ENCODE data around the gene IKBKG. TPM values are rescaled to one million over a fixed set of nuclear protein-coding genes. Genes with fewer than 3 reads are reported as not detected.
"Not testable (repeated sequence)": the region's sequence is repeated elsewhere in the genome, so short reads cannot be mapped to it uniquely, and the experiment has no call there.

Gene IKBKG
- total RNA-seq = 14.0 TPM

DNA sequence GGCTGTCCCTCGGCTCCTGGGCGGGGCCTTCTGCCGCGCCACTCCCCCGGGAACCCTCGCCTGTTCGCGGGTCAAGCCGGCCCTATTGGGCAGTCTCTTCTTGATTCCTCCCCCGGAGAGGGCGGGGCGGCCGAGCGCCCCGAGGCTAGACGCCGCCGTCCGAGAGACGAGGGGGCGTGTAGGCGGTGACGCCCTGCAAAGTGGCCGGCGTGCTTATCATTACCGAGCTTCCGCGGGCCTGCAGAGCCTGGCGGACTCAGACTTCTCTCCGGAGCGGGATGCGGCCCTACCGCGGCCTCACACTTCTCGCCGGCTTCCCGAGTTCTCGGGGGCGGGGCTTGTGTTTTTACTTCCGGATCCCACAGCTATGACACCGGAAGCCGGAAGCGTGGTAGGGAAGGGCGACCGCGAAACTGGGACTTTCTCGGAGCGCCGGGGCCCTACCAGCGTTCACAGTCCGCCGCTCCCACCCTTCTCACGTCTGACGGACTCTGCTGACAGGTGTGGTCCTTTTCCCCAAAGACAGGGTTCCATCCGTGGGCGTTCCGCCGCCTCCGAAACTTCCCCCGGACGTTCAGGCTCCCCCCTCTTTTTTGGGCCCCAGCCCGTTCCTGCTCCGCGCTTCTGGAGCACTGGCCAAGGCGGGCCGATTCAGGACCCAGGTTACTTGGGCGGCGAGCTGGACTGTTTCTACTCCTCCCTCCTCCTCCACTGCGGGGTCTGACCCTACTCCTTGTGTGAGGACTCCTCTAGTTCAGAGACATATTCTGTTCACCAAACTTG is at the start of gene IKBKG:
Gene IKBKG, plus strand, starts transcription at position 376 of the 783 bp plus-strand sequence. CDS start 4,383 bp downstream, outside the sequence.
- DNase-seq = peak; percentile 95

GRCh38 chrX:154501423-154501822 is 46.0 kb upstream of the IKBKG start:
- not testable (repeated sequence) for DNase-seq

- no peak for DNase-seq
Observed at GRCh38 chrX:154502098-154502497, 45.3 kb upstream of the IKBKG start.

- DNase-seq = no peak
Observed at GRCh38 chrX:154502989-154503388, 44.4 kb upstream of the IKBKG start.

GRCh38 chrX:154505734-154506133 is 41.7 kb upstream of the IKBKG start:
- DNase-seq = no peak

GRCh38 chrX:154506483-154507332 is 40.7 kb upstream of the IKBKG start:
- DNase-seq = no peak

DNA sequence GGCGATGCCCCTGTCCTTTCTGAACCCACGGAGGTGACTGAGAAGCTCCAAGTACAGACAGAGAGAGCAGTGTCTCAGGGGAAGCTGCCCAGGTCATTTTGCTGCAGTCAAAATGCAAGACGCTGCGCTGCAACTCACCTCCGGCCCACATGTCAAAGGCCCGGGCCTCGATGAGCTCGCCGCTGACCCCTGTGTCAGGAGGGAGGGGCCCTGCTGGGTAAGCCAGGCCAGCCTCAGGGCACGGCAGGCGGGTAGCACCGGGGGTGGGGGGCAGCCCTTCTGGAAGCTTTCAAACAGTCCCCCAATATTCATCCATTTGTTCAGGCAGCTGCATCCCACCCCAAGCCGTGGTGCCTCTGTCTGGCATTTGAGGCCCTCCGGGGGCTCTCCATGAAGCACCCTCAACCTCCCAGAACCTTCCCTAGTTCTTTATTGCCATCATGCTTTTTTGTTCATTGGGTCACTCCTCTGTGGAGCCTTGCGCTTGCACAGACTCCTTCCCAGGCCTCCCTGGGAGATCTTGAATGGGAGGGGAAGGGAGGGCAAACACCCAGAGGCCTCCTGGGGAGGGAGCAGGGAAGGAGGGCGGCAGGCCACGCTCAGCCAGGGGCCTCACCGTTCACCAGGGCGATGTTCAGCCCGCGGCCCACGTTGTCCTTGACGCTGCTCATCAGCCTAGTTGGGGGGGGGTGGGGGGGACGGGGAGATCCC is 39.6 kb upstream of the IKBKG start:
- no peak for DNase-seq

- no peak for DNase-seq
Observed at GRCh38 chrX:154508384-154508745, 39.1 kb upstream of the IKBKG start.

DNA sequence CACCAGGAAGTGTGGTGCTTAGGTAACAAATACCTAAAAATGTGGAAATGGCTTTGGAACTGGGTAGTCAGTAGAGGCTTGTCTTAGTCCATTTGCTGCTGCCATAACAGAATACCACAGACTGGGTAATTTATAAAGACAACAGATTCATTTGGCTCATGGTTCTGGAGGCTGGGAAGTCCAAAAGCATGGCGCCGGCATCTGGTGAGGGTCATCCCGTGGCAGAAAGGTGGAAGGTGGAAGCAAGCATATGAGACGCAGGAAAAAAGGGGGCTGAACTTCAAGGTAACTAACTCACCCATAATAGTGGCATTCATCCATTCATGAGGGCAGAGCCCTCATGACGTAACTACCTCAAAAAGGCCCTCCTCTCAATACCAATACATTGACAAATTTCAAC is 38.0 kb upstream of the IKBKG start:
- DNase-seq = no peak

DNA sequence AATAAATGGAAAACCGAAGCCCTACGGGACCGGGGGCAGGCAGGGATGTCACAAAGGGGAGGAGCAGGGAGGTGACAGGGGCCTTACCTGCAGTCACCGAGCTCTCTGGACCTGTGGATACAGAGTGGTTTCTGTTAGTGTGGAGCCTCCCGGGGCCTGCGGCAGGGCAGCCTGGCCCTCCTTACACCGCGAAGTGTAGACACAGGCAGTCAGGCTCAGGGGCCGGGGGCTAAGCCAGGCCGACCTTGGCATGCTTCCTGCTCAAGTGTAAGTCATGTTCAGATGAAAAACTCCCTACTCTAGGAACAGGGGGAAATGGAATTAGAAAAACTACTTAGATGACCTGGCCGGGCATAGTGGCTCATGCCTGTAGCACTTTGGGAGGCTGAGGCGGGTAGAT is 35.7 kb upstream of the IKBKG start:
- DNase-seq = no peak

GRCh38 chrX:154512879-154513553 is 34.4 kb upstream of the IKBKG start:
- no peak for DNase-seq

GRCh38 chrX:154513716-154514115 is 33.7 kb upstream of the IKBKG start:
- no peak for DNase-seq

DNA sequence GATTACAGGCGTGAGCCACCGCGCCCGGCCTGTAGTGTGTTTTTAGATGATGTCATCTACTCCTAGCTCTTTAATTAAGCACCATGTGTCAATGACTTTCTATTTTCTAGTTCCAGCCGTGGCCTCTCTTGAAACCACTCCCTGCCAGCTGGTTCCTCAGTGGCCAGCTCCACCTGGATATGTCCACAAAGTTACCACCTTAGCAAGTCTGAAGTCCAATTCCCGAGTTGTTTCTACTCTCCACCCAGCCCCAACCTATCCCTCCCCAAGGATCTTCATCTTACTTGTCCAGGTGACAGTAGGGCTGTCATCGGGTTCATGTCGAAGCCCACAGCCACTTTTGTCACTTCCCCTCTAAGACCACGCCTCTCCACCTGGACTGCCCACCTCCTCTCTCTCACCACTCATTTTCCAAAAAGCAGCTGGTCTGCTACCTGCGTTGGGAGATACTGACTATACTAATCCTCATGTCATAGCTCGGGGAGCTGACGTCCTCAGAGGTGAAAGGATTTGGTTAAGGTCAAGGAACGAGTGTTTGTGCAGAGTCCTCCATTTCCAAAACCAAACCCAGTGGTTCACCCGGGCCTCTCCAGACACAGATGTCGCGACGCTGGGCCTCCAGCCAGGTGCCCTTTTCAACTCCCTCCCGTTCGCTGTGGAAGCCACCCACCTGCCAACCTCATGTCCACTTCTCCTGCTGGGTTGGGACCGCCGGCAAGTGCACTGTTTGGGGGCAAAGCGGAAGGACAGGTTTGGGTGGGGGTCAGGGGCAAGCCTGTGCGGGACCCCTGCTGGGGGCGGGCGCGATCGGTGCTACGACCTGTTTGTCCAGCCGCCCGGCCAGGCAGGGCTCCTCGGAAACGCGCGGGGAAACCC is 32.1 kb upstream of the IKBKG start:
- DNase-seq = peak; percentile 53

- peak; percentile 95 for DNase-seq
Observed at GRCh38 chrX:154515966-154516655, 31.3 kb upstream of the IKBKG start, which contains the start of gene FAM3A. TSS of gene FAM3A (minus strand) at chrX:154516232. CDS start at chrX:154515772, 460 bp downstream.

DNA sequence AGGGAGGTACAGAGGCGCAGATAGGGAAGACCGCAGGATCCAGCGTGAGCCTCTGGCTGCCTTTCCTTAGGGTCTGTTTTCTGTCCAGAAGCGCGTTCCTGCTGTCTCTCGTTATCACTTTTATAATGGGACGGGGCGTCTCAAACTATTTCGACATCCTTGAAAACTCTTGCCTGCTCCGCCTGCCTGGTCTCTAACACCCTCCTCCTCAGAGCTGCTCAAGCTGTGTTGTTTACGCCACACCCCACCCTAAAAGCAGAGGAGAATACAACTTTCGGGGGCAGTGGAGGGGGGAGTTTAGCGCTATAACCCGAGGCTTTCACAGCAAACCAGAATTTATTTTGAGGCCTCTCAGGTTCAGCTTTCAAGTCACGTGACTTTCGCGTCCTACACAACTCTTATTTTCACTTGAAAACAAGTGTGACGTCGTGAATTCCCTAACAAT is 30.7 kb upstream of the IKBKG start:
- DNase-seq = peak; percentile 73

DNA sequence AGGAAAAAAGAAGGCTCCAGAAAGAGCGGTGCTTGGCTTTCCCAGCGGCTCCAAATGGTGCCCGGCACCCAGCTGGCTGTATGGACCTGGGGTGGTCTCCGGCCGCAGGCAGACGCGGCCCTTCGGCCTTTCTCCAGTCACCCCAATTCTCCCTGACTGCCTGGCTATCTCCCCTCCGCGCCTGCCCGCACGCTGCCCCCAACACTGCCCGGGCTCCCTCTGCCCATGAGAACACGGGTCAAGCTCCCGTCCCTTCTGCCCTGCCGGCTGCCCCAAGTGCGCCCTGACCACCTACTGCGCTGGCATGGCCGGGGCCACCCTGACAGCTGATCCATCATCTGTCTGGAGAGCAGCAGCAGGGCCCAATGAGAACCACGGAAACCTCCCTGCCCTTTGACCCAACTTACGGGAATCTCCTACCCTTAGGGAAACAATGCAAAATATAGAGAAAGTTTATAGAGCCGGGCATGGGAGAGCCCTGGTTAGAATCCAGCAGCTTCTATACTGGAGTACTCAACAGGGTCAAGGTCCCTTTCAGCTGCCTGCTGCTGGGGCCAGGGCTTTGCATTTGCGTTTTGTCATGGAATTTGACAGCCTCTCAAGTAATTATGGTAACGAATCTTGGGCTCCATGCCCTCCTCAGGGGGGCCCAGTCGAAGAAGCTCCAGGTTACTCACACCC is 30.2 kb upstream of the IKBKG start:
- DNase-seq = peak; percentile 33

GRCh38 chrX:154519389-154519788 is 28.0 kb upstream of the IKBKG start:
- no peak for DNase-seq

DNA sequence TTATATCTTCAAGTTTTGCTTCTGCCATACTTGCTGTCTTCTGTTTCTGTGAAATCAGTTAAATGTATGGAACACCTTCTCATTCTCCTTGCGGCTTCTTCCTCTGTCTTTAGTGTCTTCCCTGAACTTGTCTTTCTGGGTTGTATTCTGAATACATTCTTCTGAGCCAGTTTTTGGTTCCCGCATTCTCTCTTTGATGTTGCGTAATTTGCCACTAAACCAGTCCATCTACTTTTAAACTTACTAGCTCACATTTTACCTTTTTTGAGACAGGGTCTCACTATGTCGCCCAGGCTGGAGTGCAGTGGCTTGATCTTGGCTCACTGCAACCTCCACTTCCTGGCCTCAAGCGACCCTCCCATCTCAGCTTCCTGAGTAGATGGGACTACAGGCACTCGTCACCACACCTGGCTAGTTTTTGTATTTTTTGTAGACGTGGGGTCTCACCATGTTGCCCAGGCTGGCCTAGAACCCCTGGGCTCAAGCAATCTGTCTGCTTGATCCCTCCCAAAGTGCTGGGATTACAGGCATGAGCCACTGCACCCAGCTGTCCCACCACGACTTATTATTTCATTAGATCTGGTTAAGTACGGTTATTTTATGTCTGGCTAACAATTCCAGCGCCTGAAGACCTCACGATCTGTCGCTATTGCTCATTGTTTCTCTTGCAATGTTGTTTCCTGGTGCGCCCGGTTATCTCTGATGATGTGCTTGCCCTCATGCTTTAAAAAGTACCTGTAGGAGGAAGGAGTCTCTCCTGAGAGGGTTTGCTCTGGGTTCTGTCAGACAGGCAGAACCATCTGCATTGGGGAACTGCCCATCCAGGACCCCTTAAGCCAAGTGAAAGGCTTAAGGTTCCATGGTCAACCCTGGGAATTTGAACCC is 21.6 kb upstream of the IKBKG start:
- DNase-seq = no peak

All from tongue (tissue), 2 donors.